Tibial artery (tissue), 4 donors: Measurements from ENCODE around the gene MET.

Experiments
- DNase-seq, 2 donors: peaks; one replicate each; pipeline ENCODE4 v3.0.0-alpha.2; 2019
- H3K27ac ChIP-seq, 2 donors: fragments of 200-600 bp; sonication (generic) in 1 of 2; 1 replicate in 1 of 2; 2 replicates in 1 of 2; pipeline ENCODE4 v1.5.1; 2018 to 2019; ENCODE audit warnings: mild to moderate bottlenecking in 1 of 2
- H3K27me3 ChIP-seq, 2 donors: fragments of 200-600 bp; sonication (generic) in 1 of 2; one replicate each; pipeline versions ENCODE4 v1.5.1 to v1.6.0; 2016 to 2019
- H3K36me3 ChIP-seq, 3 donors: fragments of 200-600 bp; sonication (generic) in 2 of 3; one replicate each; pipeline ENCODE4 v1.5.1; 2016 to 2019; ENCODE audit warnings: mild to moderate bottlenecking in 2 of 3
- H3K4me1 ChIP-seq, 4 donors: fragments of 200-600 bp; sonication (generic) in 2 of 4; 1 replicate in 3 of 4; 2 replicates in 1 of 4; pipeline ENCODE4 v1.5.1; 2016 to 2019
- H3K4me3 ChIP-seq, 2 donors: fragments of 200-600 bp; sonication (generic) in 1 of 2; 1 replicate in 1 of 2; 2 replicates in 1 of 2; pipeline ENCODE4 v1.5.1; 2018 to 2019; ENCODE audit warnings: mild to moderate bottlenecking in 2 of 2
- H3K9me3 ChIP-seq, 3 donors: fragments of 200-600 bp; sonication (generic) in 1 of 3; one replicate each; pipeline ENCODE4 v1.5.1; 2016 to 2019
- intact Hi-C: fragments of 100-400 bp; cut with DNase I; formaldehyde crosslinking; loops from one replicate; pipeline ENCODE4 v1.15.0; 2023; ENCODE audit warnings: low total_unique reads
- TF ChIP-seq, protein P1 (sequence below), 2 experiments: fragments of 200-600 bp in 1 of 2; fragments of 450-650 bp in 1 of 2; IDR thresholded peaks; one replicate each; pipeline ENCODE4 v1.5.1; 2017 to 2019; ENCODE audit warnings: antibody characterized with exemption in 2 of 2, mild to moderate bottlenecking in 1 of 2, moderate library complexity in 1 of 2

MET gene

GRCh38 chr7:116692401-116693308, 20.7 kb downstream of the MET start:
- Histone ChIP-seq H3K27ac (no peak overlapping the region), H3K36me3 (no peaks in the 10 kb centered on the region), H3K4me3 (no peak overlapping the region), H3K27me3 (no peaks in the 10 kb centered on the region), H3K9me3 (no peaks in the 10 kb centered on the region), H3K4me1 (peaks cover 0 to 8% (median 1%) of the 10 kb centered on the region in 4 donors)
- intact Hi-C loops = no loop called here
- DNase-seq = no peak
- TF ChIP-seq, protein P1, sequence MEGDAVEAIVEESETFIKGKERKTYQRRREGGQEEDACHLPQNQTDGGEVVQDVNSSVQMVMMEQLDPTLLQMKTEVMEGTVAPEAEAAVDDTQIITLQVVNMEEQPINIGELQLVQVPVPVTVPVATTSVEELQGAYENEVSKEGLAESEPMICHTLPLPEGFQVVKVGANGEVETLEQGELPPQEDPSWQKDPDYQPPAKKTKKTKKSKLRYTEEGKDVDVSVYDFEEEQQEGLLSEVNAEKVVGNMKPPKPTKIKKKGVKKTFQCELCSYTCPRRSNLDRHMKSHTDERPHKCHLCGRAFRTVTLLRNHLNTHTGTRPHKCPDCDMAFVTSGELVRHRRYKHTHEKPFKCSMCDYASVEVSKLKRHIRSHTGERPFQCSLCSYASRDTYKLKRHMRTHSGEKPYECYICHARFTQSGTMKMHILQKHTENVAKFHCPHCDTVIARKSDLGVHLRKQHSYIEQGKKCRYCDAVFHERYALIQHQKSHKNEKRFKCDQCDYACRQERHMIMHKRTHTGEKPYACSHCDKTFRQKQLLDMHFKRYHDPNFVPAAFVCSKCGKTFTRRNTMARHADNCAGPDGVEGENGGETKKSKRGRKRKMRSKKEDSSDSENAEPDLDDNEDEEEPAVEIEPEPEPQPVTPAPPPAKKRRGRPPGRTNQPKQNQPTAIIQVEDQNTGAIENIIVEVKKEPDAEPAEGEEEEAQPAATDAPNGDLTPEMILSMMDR (IDR thresholded peaks at IDR 0.05) = no peak

- no peaks in the 10 kb centered on the region for H3K36me3 ChIP-seq
- H3K4me1 ChIP-seq = no peaks in the 10 kb centered on the region
- H3K4me3 ChIP-seq = no peak overlapping the region
- intact Hi-C loops = no loop called here
- TF ChIP-seq, protein P1 (IDR thresholded peaks at IDR 0.05) = no peak
- DNase-seq = no peak
- H3K27ac ChIP-seq = no peak overlapping the region
- no peaks in the 10 kb centered on the region for H3K9me3 ChIP-seq
- no peaks in the 10 kb centered on the region for H3K27me3 ChIP-seq
Observed at GRCh38 chr7:116696707-116697106, 24.7 kb downstream of the MET start.

GRCh38 chr7:116697152-116697551, 25.2 kb downstream of the MET start:
- H3K4me1 ChIP-seq = no peaks in the 10 kb centered on the region
- intact Hi-C loops = no loop called here
- TF ChIP-seq, protein P1 (IDR thresholded peaks at IDR 0.05) = no peak
- H3K9me3 ChIP-seq = no peaks in the 10 kb centered on the region
- H3K36me3 ChIP-seq = no peaks in the 10 kb centered on the region
- H3K27me3 ChIP-seq = no peaks in the 10 kb centered on the region
- no peak for DNase-seq
- H3K4me3 ChIP-seq = no peak overlapping the region
- H3K27ac ChIP-seq = no peak overlapping the region

DNA sequence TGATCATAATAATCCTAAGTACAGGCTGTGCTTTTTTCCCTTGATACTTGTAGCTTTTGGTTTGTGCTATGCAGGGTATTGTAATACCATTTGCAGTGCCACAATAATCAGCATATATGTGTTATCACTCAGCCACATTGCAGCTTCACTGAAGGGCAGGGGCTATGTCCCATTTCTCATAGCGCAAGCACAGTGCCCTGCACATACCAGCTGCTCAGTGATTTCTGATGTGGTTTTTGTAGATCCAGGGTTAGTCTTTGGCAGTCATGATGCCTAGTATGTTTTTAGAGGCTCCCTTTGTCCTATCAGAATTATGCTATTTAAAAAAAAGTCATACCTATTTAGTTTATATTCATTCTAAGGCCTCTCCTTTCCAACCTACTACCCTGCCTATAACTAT, 25.8 kb downstream of the MET start:
- H3K27ac ChIP-seq = no peak overlapping the region
- H3K4me3 ChIP-seq = no peak overlapping the region
- H3K27me3 ChIP-seq = no peaks in the 10 kb centered on the region
- TF ChIP-seq, protein P1 (IDR thresholded peaks at IDR 0.05) = no peak
- no peaks in the 10 kb centered on the region for H3K4me1 ChIP-seq
- H3K36me3 ChIP-seq = no peaks in the 10 kb centered on the region
- intact Hi-C loops = no loop called here
- H3K9me3 ChIP-seq = no peaks in the 10 kb centered on the region
- DNase-seq = no peak

DNA sequence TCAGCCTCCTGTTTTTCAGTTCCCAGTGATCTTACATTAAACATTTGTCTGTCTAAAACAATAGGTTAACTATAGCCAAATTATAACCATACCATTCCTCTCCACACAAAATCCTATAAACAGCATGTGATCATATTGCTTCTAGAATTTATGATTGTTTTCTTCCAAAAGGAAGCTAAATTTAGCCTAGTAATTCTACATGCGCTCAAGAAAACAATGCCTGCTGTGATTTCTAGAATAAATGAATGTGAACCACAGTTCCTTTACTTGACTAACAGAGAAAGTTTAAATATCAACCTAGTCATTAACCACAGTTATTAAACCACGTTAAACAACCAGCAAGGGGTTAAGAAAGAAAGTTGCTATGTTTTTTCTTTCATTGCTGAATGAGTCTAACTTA, 26.4 kb downstream of the MET start:
- DNase-seq = no peak
- Histone ChIP-seq H3K27me3 (no peaks in the 10 kb centered on the region), H3K4me1 (no peaks in the 10 kb centered on the region), H3K4me3 (no peak overlapping the region), H3K36me3 (no peaks in the 10 kb centered on the region), H3K27ac (no peak overlapping the region), H3K9me3 (no peaks in the 10 kb centered on the region)
- TF ChIP-seq, protein P1 (IDR thresholded peaks at IDR 0.05) = no peak
- intact Hi-C loops = no loop called here
